Duodenal mucosa (tissue), 2 donors: ENCODE measurements around the gene HEMK1.

Experiments used
- H3K27ac ChIP-seq: one replicate; pipeline ENCODE4 v1.7.0; 2013; ENCODE audit warnings: low read depth, low read length
- H3K27me3 ChIP-seq, 2 donors: one replicate each; pipeline ENCODE4 v1.7.0; 2013; ENCODE audit warnings: low read length in 2 of 2, control low read depth in 1 of 2; ENCODE audit not compliant: insufficient read depth in 2 of 2, control insufficient read depth in 1 of 2
- H3K36me3 ChIP-seq, 2 donors: one replicate each; pipeline ENCODE4 v1.7.0; 2013; ENCODE audit warnings: low read length in 2 of 2, control low read depth in 1 of 2; ENCODE audit not compliant: insufficient read depth in 2 of 2, control insufficient read depth in 1 of 2
- H3K4me1 ChIP-seq, 2 donors: one replicate each; pipeline ENCODE4 v1.7.0; 2013; ENCODE audit warnings: low read length in 2 of 2, control low read depth in 1 of 2; ENCODE audit not compliant: insufficient read depth in 2 of 2, control insufficient read depth in 1 of 2
- H3K4me3 ChIP-seq, 2 donors: one replicate each; pipeline ENCODE4 v1.7.0; 2013; ENCODE audit warnings: low read length in 2 of 2, low read depth in 1 of 2
- H3K9ac ChIP-seq, 2 donors: one replicate each; pipeline ENCODE4 v1.7.0; 2013; ENCODE audit warnings: low read length in 2 of 2, low read depth in 1 of 2
- H3K9me3 ChIP-seq, 2 donors: one replicate each; pipeline ENCODE4 v1.7.0; 2013; ENCODE audit warnings: low read length in 2 of 2, control low read depth in 1 of 2; ENCODE audit not compliant: control insufficient read depth in 1 of 2

Gene HEMK1

GRCh38 chr3:50623840-50624474, 54.6 kb downstream of the HEMK1 start:
- peaks cover 5 to 15% of the 10 kb centered on the region in 2 donors for H3K36me3 ChIP-seq
- H3K4me3 ChIP-seq, result no peak overlapping the region
- peaks cover 32 to 41% of the 10 kb centered on the region in 2 donors for H3K4me1 ChIP-seq
- no peak overlapping the region for H3K27ac ChIP-seq
- H3K9me3 ChIP-seq, result no peaks in the 10 kb centered on the region
- H3K9ac ChIP-seq, result no peak overlapping the region
- H3K27me3 ChIP-seq, result no peaks in the 10 kb centered on the region

- peaks cover 5 to 15% of the 10 kb centered on the region in 2 donors for H3K36me3 ChIP-seq
- no peak overlapping the region for H3K27ac ChIP-seq
- H3K4me3 ChIP-seq, result no peak overlapping the region
- no peaks in the 10 kb centered on the region for H3K27me3 ChIP-seq
- H3K9ac ChIP-seq, result peak overlapping the region in 1 of 2 donors; percentile 17
- no peaks in the 10 kb centered on the region for H3K9me3 ChIP-seq
- peaks cover 26 to 35% of the 10 kb centered on the region in 2 donors for H3K4me1 ChIP-seq
These were observed 55.3 kb downstream of the HEMK1 start for GRCh38 chr3:50624634-50625033.

GRCh38 chr3:50625231-50626182, 56.2 kb downstream of the HEMK1 start:
- Histone ChIP-seq H3K9me3 (no peaks in the 10 kb centered on the region), H3K27me3 (no peaks in the 10 kb centered on the region), H3K4me1 (peaks cover 19 to 27% of the 10 kb centered on the region in 2 donors), H3K9ac (peak overlapping the region in 1 of 2 donors; percentile 17), H3K27ac (no peak overlapping the region), H3K4me3 (no peak overlapping the region), H3K36me3 (peaks cover 5 to 15% of the 10 kb centered on the region in 2 donors)

- H3K27me3 ChIP-seq, result no peaks in the 10 kb centered on the region
- peaks cover 5 to 15% of the 10 kb centered on the region in 2 donors for H3K36me3 ChIP-seq
- H3K4me1 ChIP-seq, result peaks cover 19 to 23% of the 10 kb centered on the region in 2 donors
- no peak overlapping the region for H3K4me3 ChIP-seq
- no peak overlapping the region for H3K9ac ChIP-seq
- no peak overlapping the region for H3K27ac ChIP-seq
- no peaks in the 10 kb centered on the region for H3K9me3 ChIP-seq
These were observed 57.1 kb downstream of the HEMK1 start for GRCh38 chr3:50626401-50626800.

GRCh38 chr3:50627407-50628051, 58.2 kb downstream of the HEMK1 start:
- Histone ChIP-seq H3K27ac (no peak overlapping the region), H3K9me3 (no peaks in the 10 kb centered on the region), H3K27me3 (no peaks in the 10 kb centered on the region), H3K4me3 (no peak overlapping the region), H3K4me1 (peaks cover 19 to 26% of the 10 kb centered on the region in 2 donors), H3K9ac (no peak overlapping the region), H3K36me3 (peaks cover 5 to 14% of the 10 kb centered on the region in 2 donors)

GRCh38 chr3:50628601-50629000, 59.3 kb downstream of the HEMK1 start:
- H3K36me3 ChIP-seq, result peaks cover 5 to 10% of the 10 kb centered on the region in 2 donors
- no peaks in the 10 kb centered on the region for H3K27me3 ChIP-seq
- H3K4me3 ChIP-seq, result no peak overlapping the region
- H3K9me3 ChIP-seq, result no peaks in the 10 kb centered on the region
- no peak overlapping the region for H3K9ac ChIP-seq
- no peak overlapping the region for H3K27ac ChIP-seq
- H3K4me1 ChIP-seq, result peaks cover 17 to 18% of the 10 kb centered on the region in 2 donors

GRCh38 chr3:50630394-50630793, 61.1 kb downstream of the HEMK1 start:
- Histone ChIP-seq H3K27me3 (no peaks in the 10 kb centered on the region), H3K27ac (no peak overlapping the region), H3K9ac (no peak overlapping the region), H3K36me3 (peaks cover 3 to 9% of the 10 kb centered on the region in 2 donors), H3K9me3 (no peaks in the 10 kb centered on the region), H3K4me1 (peaks cover 5 to 6% of the 10 kb centered on the region in 2 donors), H3K4me3 (no peak overlapping the region)

- H3K36me3 ChIP-seq, result peaks cover 3 to 9% of the 10 kb centered on the region in 2 donors
- no peaks in the 10 kb centered on the region for H3K27me3 ChIP-seq
- no peak overlapping the region for H3K4me3 ChIP-seq
- H3K27ac ChIP-seq, result no peak overlapping the region
- H3K4me1 ChIP-seq, result peaks cover 5 to 6% of the 10 kb centered on the region in 2 donors
- no peak overlapping the region for H3K9ac ChIP-seq
- no peaks in the 10 kb centered on the region for H3K9me3 ChIP-seq
These were observed 61.6 kb downstream of the HEMK1 start for GRCh38 chr3:50630877-50631276.

GRCh38 chr3:50632450-50632849, 63.1 kb downstream of the HEMK1 start:
- H3K9ac ChIP-seq, result no peak overlapping the region
- no peak overlapping the region for H3K4me3 ChIP-seq
- peaks cover 5 to 8% of the 10 kb centered on the region in 2 donors for H3K4me1 ChIP-seq
- H3K27me3 ChIP-seq, result no peaks in the 10 kb centered on the region
- peaks cover 2 to 3% of the 10 kb centered on the region in 2 donors for H3K36me3 ChIP-seq
- no peak overlapping the region for H3K27ac ChIP-seq
- H3K9me3 ChIP-seq, result no peaks in the 10 kb centered on the region
